Keratinocyte (primary cell): Measurements from ENCODE around the gene PRKAB1. TPM values are rescaled to one million over a fixed set of nuclear protein-coding genes. Genes with fewer than 3 reads are reported as not detected.

ENCODE experiments used
- DNase-seq: peaks from one replicate; pipeline ENCODE4 v3.0.0-alpha.2; 2011; ENCODE audit warnings: low read depth, missing footprints, low spot score
- FAIRE-seq: peaks from 2 replicates; lab custom pipeline; 2011; peaks lifted over from hg19 to GRCh38; lab: Jason Lieb, UNC
- H2AFZ ChIP-seq: 2 replicates; pipeline ENCODE4 v1.6.0; 2012; ENCODE audit warnings: low read length, control low read depth, inconsistent platforms; ENCODE audit not compliant: control insufficient read depth
- H3K27ac ChIP-seq: 2 replicates; pipeline ENCODE4 v1.5.1; 2011; ENCODE audit warnings: low read length; ENCODE audit not compliant: control insufficient read depth, insufficient read depth
- H3K27me3 ChIP-seq: 3 replicates; pipeline ENCODE4 v1.6.0; 2011; ENCODE audit warnings: low read length; ENCODE audit not compliant: control insufficient read depth, insufficient read depth; ENCODE audit errors: extremely low read depth
- H3K36me3 ChIP-seq, 2 experiments: 2 replicates in 1 of 2; 3 replicates in 1 of 2; pipeline ENCODE4 v1.5.1; 2011; ENCODE audit warnings: low read length in 2 of 2, mild to moderate bottlenecking in 1 of 2; ENCODE audit not compliant: control insufficient read depth in 2 of 2, insufficient read depth in 2 of 2; ENCODE audit errors: extremely low read depth in 1 of 2
- H3K4me1 ChIP-seq: 3 replicates; pipeline ENCODE4 v1.5.1; 2011; ENCODE audit warnings: low read length; ENCODE audit not compliant: control insufficient read depth, insufficient read depth; ENCODE audit errors: extremely low read depth
- H3K4me2 ChIP-seq: 3 replicates; pipeline ENCODE4 v1.6.0; 2011; ENCODE audit warnings: low read depth, low read length; ENCODE audit not compliant: control insufficient read depth, insufficient read depth; ENCODE audit errors: extremely low read depth
- H3K4me3 ChIP-seq, 3 experiments: fragments of 200-600 bp in 1 of 3; sonication (generic) in 1 of 3; 2 replicates in 2 of 3; 3 replicates in 1 of 3; pipeline ENCODE4 v1.5.1; 2011 to 2016; ENCODE audit warnings: low read length in 3 of 3, mild to moderate bottlenecking in 3 of 3, control low read depth in 2 of 3, inconsistent platforms in 1 of 3, low read depth in 1 of 3, mixed read lengths in 1 of 3, mixed run types in 1 of 3, moderate library complexity in 1 of 3; ENCODE audit not compliant: control insufficient read depth in 2 of 3, insufficient read depth in 2 of 3; ENCODE audit errors: extremely low read depth in 1 of 3
- H3K79me2 ChIP-seq: 2 replicates; pipeline ENCODE4 v1.6.0; 2012; ENCODE audit warnings: low read length; ENCODE audit not compliant: control insufficient read depth, insufficient read depth
- H3K9ac ChIP-seq: 3 replicates; pipeline ENCODE4 v1.6.0; 2011; ENCODE audit warnings: low read length; ENCODE audit not compliant: control insufficient read depth, insufficient read depth; ENCODE audit errors: extremely low read depth
- H3K9me1 ChIP-seq: 3 replicates; pipeline ENCODE4 v1.6.0; 2011; ENCODE audit warnings: low read length; ENCODE audit not compliant: control insufficient read depth, insufficient read depth; ENCODE audit errors: extremely low read depth
- H3K9me3 ChIP-seq: 2 replicates; pipeline ENCODE4 v1.5.1; 2012; ENCODE audit warnings: low read depth, low read length; ENCODE audit not compliant: control insufficient read depth
- H4K20me1 ChIP-seq: 3 replicates; pipeline ENCODE4 v1.6.0; 2011; ENCODE audit warnings: low read length; ENCODE audit not compliant: control insufficient read depth, insufficient read depth; ENCODE audit errors: extremely low read depth
- CTCF ChIP-seq, 3 experiments: IDR thresholded peaks in 1 of 3; conservative IDR thresholded peaks in 1 of 3; optimal IDR thresholded peaks in 1 of 3; 2 replicates in 2 of 3; 3 replicates in 1 of 3; pipeline versions ENCODE3 to v1.5.1; 2011; ENCODE audit warnings: low read length in 3 of 3, mild to moderate bottlenecking in 3 of 3, moderate library complexity in 2 of 3, control low read depth in 1 of 3, inconsistent platforms in 1 of 3; ENCODE audit not compliant: insufficient read depth in 2 of 3; ENCODE audit errors: extremely low read depth in 1 of 3
- EZH2 ChIP-seq: IDR thresholded peaks from one replicate; pipeline ENCODE4 v1.6.1; 2012; ENCODE audit warnings: inconsistent platforms, mild to moderate bottlenecking, low read length, moderate library complexity
- dilution Hi-C: fragments of 300-500 bp; cut with MboI; formaldehyde crosslinking; loops from one replicate; pipeline ENCODE4 v1.7.0; 2020; ENCODE audit warnings: low sequenced_read_pairs; ENCODE audit not compliant: extremely low pct_ligation_motif_present
- polyA plus RNA-seq, 5 experiments: library from polyadenylated mRNA; depleted of rRNA in 3 of 5; stranded (reverse) in 3 of 5; stranded (forward) in 1 of 5; unstranded in 1 of 5; fragments of >200 nt; gene quantifications; 1 replicate in 1 of 5; 2 replicates in 3 of 5; 3 replicates in 1 of 5; pipeline versions ENCODE4 v1.2.1 to v1.2.3, GENCODE V29; 2011 to 2012; ENCODE audit warnings: missing spikeins in 2 of 5, low read depth in 1 of 5, low replicate concordance in 1 of 5

The PRKAB1 gene
- polyA plus RNA-seq, 1 donor (not counting 4 experiments of a cell fraction or from before 2014, with no cell fraction given): 22.0 TPM

- H3K4me2 ChIP-seq: no peak overlapping the region
- no peak for TF ChIP-seq CTCF (optimal IDR thresholded peaks at IDR 0.05 in 1 of 3, IDR thresholded peaks at IDR 0.05 in 1 of 3, conservative IDR thresholded peaks at IDR 0.05 in 1 of 3; ENCODE audit: extremely low read depth in 1 of 3, insufficient read depth in 2 of 3, low read length in 3 of 3)
- TF ChIP-seq EZH2: no peak
- H4K20me1 ChIP-seq: no peaks in the 10 kb centered on the region
- no peak overlapping the region for H3K9ac ChIP-seq
- dilution Hi-C loops: no loop called here
- H3K79me2 ChIP-seq: no peaks in the 10 kb centered on the region
- H2AFZ ChIP-seq: no peak overlapping the region
- peaks cover 0 to 6% of the 10 kb centered on the region in 2 experiments for H3K36me3 ChIP-seq
- H3K4me1 ChIP-seq: peaks cover 3% of the 10 kb centered on the region
- no peaks in the 10 kb centered on the region for H3K9me3 ChIP-seq
- H3K4me3 ChIP-seq: no peak overlapping the region
- no peak overlapping the region for H3K27ac ChIP-seq
- no peaks in the 10 kb centered on the region for H3K9me1 ChIP-seq
- no peaks in the 10 kb centered on the region for H3K27me3 ChIP-seq
- no peak for FAIRE-seq
- DNase-seq: no peak
Measured at GRCh38 chr12:119694111-119694510, 26.2 kb downstream of the PRKAB1 start.

GRCh38 chr12:119695034-119695433 is 27.1 kb downstream of the PRKAB1 start:
- H3K4me3 ChIP-seq: no peak overlapping the region

More at GRCh38 chr12:119695034-119695433, 27.1 kb downstream of the PRKAB1 start:
- no peaks in the 10 kb centered on the region for H3K9me3 ChIP-seq
- H4K20me1 ChIP-seq: no peaks in the 10 kb centered on the region
- H3K27ac ChIP-seq: no peak overlapping the region
- H3K9ac ChIP-seq: no peak overlapping the region
- FAIRE-seq (no peak), DNase-seq (no peak)
- H3K36me3 ChIP-seq: peaks cover 0 to 6% of the 10 kb centered on the region in 2 experiments
- H2AFZ ChIP-seq: no peak overlapping the region
- no peaks in the 10 kb centered on the region for H3K79me2 ChIP-seq
- dilution Hi-C loops: no loop called here
- TF ChIP-seq CTCF (optimal IDR thresholded peaks at IDR 0.05 in 1 of 3, IDR thresholded peaks at IDR 0.05 in 1 of 3, conservative IDR thresholded peaks at IDR 0.05 in 1 of 3; ENCODE audit: extremely low read depth in 1 of 3, insufficient read depth in 2 of 3, low read length in 3 of 3): peak; percentile 35 to 72 (median 48)
- no peak for TF ChIP-seq EZH2
- H3K4me2 ChIP-seq: no peak overlapping the region
- no peaks in the 10 kb centered on the region for H3K9me1 ChIP-seq
- H3K27me3 ChIP-seq: no peaks in the 10 kb centered on the region
- peaks cover 3% of the 10 kb centered on the region for H3K4me1 ChIP-seq
